Keratinocyte (primary cell): ENCODE results near the gene KRT82. TPM values are rescaled to one million over a fixed set of nuclear protein-coding genes. Genes with fewer than 3 reads are reported as not detected.

Experiments
- DNase-seq: peaks from one replicate; pipeline ENCODE4 v3.0.0-alpha.2; 2011; ENCODE audit warnings: low read depth, missing footprints, low spot score
- FAIRE-seq: peaks from 2 replicates; lab custom pipeline; 2011; peaks lifted over from hg19 to GRCh38; lab: Jason Lieb, UNC
- H2AFZ ChIP-seq: 2 replicates; pipeline ENCODE4 v1.6.0; 2012; ENCODE audit warnings: low read length, control low read depth, inconsistent platforms; ENCODE audit not compliant: control insufficient read depth
- H3K27ac ChIP-seq: 2 replicates; pipeline ENCODE4 v1.5.1; 2011; ENCODE audit warnings: low read length; ENCODE audit not compliant: control insufficient read depth, insufficient read depth
- H3K27me3 ChIP-seq: 3 replicates; pipeline ENCODE4 v1.6.0; 2011; ENCODE audit warnings: low read length; ENCODE audit not compliant: control insufficient read depth, insufficient read depth; ENCODE audit errors: extremely low read depth
- H3K36me3 ChIP-seq, 2 experiments: 2 replicates in 1 of 2; 3 replicates in 1 of 2; pipeline ENCODE4 v1.5.1; 2011; ENCODE audit warnings: low read length in 2 of 2, mild to moderate bottlenecking in 1 of 2; ENCODE audit not compliant: control insufficient read depth in 2 of 2, insufficient read depth in 2 of 2; ENCODE audit errors: extremely low read depth in 1 of 2
- H3K4me1 ChIP-seq: 3 replicates; pipeline ENCODE4 v1.5.1; 2011; ENCODE audit warnings: low read length; ENCODE audit not compliant: control insufficient read depth, insufficient read depth; ENCODE audit errors: extremely low read depth
- H3K4me2 ChIP-seq: 3 replicates; pipeline ENCODE4 v1.6.0; 2011; ENCODE audit warnings: low read depth, low read length; ENCODE audit not compliant: control insufficient read depth, insufficient read depth; ENCODE audit errors: extremely low read depth
- H3K4me3 ChIP-seq, 3 experiments: fragments of 200-600 bp in 1 of 3; sonication (generic) in 1 of 3; 2 replicates in 2 of 3; 3 replicates in 1 of 3; pipeline ENCODE4 v1.5.1; 2011 to 2016; ENCODE audit warnings: low read length in 3 of 3, mild to moderate bottlenecking in 3 of 3, control low read depth in 2 of 3, inconsistent platforms in 1 of 3, low read depth in 1 of 3, mixed read lengths in 1 of 3, mixed run types in 1 of 3, moderate library complexity in 1 of 3; ENCODE audit not compliant: control insufficient read depth in 2 of 3, insufficient read depth in 2 of 3; ENCODE audit errors: extremely low read depth in 1 of 3
- H3K79me2 ChIP-seq: 2 replicates; pipeline ENCODE4 v1.6.0; 2012; ENCODE audit warnings: low read length; ENCODE audit not compliant: control insufficient read depth, insufficient read depth
- H3K9ac ChIP-seq: 3 replicates; pipeline ENCODE4 v1.6.0; 2011; ENCODE audit warnings: low read length; ENCODE audit not compliant: control insufficient read depth, insufficient read depth; ENCODE audit errors: extremely low read depth
- H3K9me1 ChIP-seq: 3 replicates; pipeline ENCODE4 v1.6.0; 2011; ENCODE audit warnings: low read length; ENCODE audit not compliant: control insufficient read depth, insufficient read depth; ENCODE audit errors: extremely low read depth
- H3K9me3 ChIP-seq: 2 replicates; pipeline ENCODE4 v1.5.1; 2012; ENCODE audit warnings: low read depth, low read length; ENCODE audit not compliant: control insufficient read depth
- H4K20me1 ChIP-seq: 3 replicates; pipeline ENCODE4 v1.6.0; 2011; ENCODE audit warnings: low read length; ENCODE audit not compliant: control insufficient read depth, insufficient read depth; ENCODE audit errors: extremely low read depth
- CTCF ChIP-seq, 3 experiments: IDR thresholded peaks in 1 of 3; conservative IDR thresholded peaks in 1 of 3; optimal IDR thresholded peaks in 1 of 3; 2 replicates in 2 of 3; 3 replicates in 1 of 3; pipeline versions ENCODE3 to v1.5.1; 2011; ENCODE audit warnings: low read length in 3 of 3, mild to moderate bottlenecking in 3 of 3, moderate library complexity in 2 of 3, control low read depth in 1 of 3, inconsistent platforms in 1 of 3; ENCODE audit not compliant: insufficient read depth in 2 of 3; ENCODE audit errors: extremely low read depth in 1 of 3
- EZH2 ChIP-seq: IDR thresholded peaks from one replicate; pipeline ENCODE4 v1.6.1; 2012; ENCODE audit warnings: inconsistent platforms, mild to moderate bottlenecking, low read length, moderate library complexity
- dilution Hi-C: fragments of 300-500 bp; cut with MboI; formaldehyde crosslinking; loops from one replicate; pipeline ENCODE4 v1.7.0; 2020; ENCODE audit warnings: low sequenced_read_pairs; ENCODE audit not compliant: extremely low pct_ligation_motif_present
- polyA plus RNA-seq, 5 experiments: library from polyadenylated mRNA; depleted of rRNA in 3 of 5; stranded (reverse) in 3 of 5; stranded (forward) in 1 of 5; unstranded in 1 of 5; fragments of >200 nt; gene quantifications; 1 replicate in 1 of 5; 2 replicates in 3 of 5; 3 replicates in 1 of 5; pipeline versions ENCODE4 v1.2.1 to v1.2.3, GENCODE V29; 2011 to 2012; ENCODE audit warnings: missing spikeins in 2 of 5, low read depth in 1 of 5, low replicate concordance in 1 of 5

KRT82 gene
- polyA plus RNA-seq, 1 donor (not counting 4 experiments of a cell fraction or from before 2014, with no cell fraction given) = not detected

GRCh38 chr12:52425466-52425865 is 19.3 kb upstream of the KRT82 start:
- H3K36me3 ChIP-seq = peaks cover 0 to 1% of the 10 kb centered on the region in 2 experiments
- no peaks in the 10 kb centered on the region for H3K9me1 ChIP-seq
- H3K9ac ChIP-seq = no peak overlapping the region
- no peak overlapping the region for H3K27ac ChIP-seq
- H3K4me3 ChIP-seq = no peak overlapping the region
- H2AFZ ChIP-seq = no peak overlapping the region
- dilution Hi-C loops = no loop called here
- H3K4me2 ChIP-seq = no peak overlapping the region
- TF ChIP-seq EZH2 (no peak), CTCF (optimal IDR thresholded peaks at IDR 0.05 in 1 of 3, IDR thresholded peaks at IDR 0.05 in 1 of 3, conservative IDR thresholded peaks at IDR 0.05 in 1 of 3; ENCODE audit: extremely low read depth in 1 of 3, insufficient read depth in 2 of 3, low read length in 3 of 3) (no peak)
- FAIRE-seq = no peak
- no peak for DNase-seq
- no peaks in the 10 kb centered on the region for H3K9me3 ChIP-seq
- H4K20me1 ChIP-seq = no peaks in the 10 kb centered on the region
- no peaks in the 10 kb centered on the region for H3K79me2 ChIP-seq
- no peaks in the 10 kb centered on the region for H3K27me3 ChIP-seq
- peaks cover 8% of the 10 kb centered on the region for H3K4me1 ChIP-seq

GRCh38 chr12:52423661-52424500 is 17.7 kb upstream of the KRT82 start:
- TF ChIP-seq CTCF (optimal IDR thresholded peaks at IDR 0.05 in 1 of 3, IDR thresholded peaks at IDR 0.05 in 1 of 3, conservative IDR thresholded peaks at IDR 0.05 in 1 of 3; ENCODE audit: extremely low read depth in 1 of 3, insufficient read depth in 2 of 3, low read length in 3 of 3) (no peak), EZH2 (no peak)
- DNase-seq = no peak
- no peaks in the 10 kb centered on the region for H3K9me3 ChIP-seq
- no peak overlapping the region for H3K4me3 ChIP-seq
- no peaks in the 10 kb centered on the region for H3K27me3 ChIP-seq
- H3K27ac ChIP-seq = no peak overlapping the region
- H3K9ac ChIP-seq = no peak overlapping the region
- H3K36me3 ChIP-seq = no peaks in the 10 kb centered on the region
- no peaks in the 10 kb centered on the region for H3K9me1 ChIP-seq
- no peak overlapping the region for H3K4me2 ChIP-seq
- no peaks in the 10 kb centered on the region for H4K20me1 ChIP-seq
- dilution Hi-C loops = no loop called here
- H2AFZ ChIP-seq = no peak overlapping the region
- peaks cover 18% of the 10 kb centered on the region for H3K4me1 ChIP-seq
- FAIRE-seq = no peak
- H3K79me2 ChIP-seq = no peaks in the 10 kb centered on the region
